Liver (tissue), 9 donors: ENCODE data around the gene ADAMTS4. TPM values are rescaled to one million over a fixed set of nuclear protein-coding genes. Genes with fewer than 3 reads are reported as not detected.

ENCODE experiments used
- DNase-seq: peaks from one replicate; pipeline ENCODE4 v3.0.0-alpha.2; 2017; ENCODE audit warnings: low spot score
- H3K27ac ChIP-seq, 2 donors: one replicate each; pipeline ENCODE4 v1.7.0; 2013; ENCODE audit warnings: inconsistent platforms in 2 of 2, low read length in 2 of 2, control low read depth in 1 of 2, low read depth in 1 of 2, mild to moderate bottlenecking in 1 of 2
- H3K27me3 ChIP-seq, 4 donors: one replicate each; pipeline versions ENCODE4 v1.6.1 to v1.7.0; 2013; ENCODE audit warnings: low read length in 3 of 4, inconsistent platforms in 1 of 4, mild to moderate bottlenecking in 1 of 4, moderate library complexity in 1 of 4; ENCODE audit not compliant: control insufficient read depth in 4 of 4, insufficient read depth in 4 of 4
- H3K36me3 ChIP-seq, 4 donors: one replicate each; pipeline versions ENCODE4 v1.6.1 to v1.7.0; 2013; ENCODE audit warnings: low read length in 3 of 4, mild to moderate bottlenecking in 3 of 4, low read depth in 1 of 4, moderate library complexity in 1 of 4; ENCODE audit not compliant: control insufficient read depth in 4 of 4, insufficient read depth in 3 of 4
- H3K4me1 ChIP-seq, 4 donors: one replicate each; pipeline versions ENCODE4 v1.6.1 to v1.7.0; 2013; ENCODE audit warnings: low read length in 3 of 4, mild to moderate bottlenecking in 3 of 4, moderate library complexity in 1 of 4; ENCODE audit not compliant: control insufficient read depth in 4 of 4, insufficient read depth in 4 of 4
- H3K4me3 ChIP-seq, 3 donors: one replicate each; pipeline versions ENCODE4 v1.6.1 to v1.7.0; 2013; ENCODE audit warnings: low read length in 3 of 3, control low read depth in 1 of 3, low read depth in 1 of 3, mild to moderate bottlenecking in 1 of 3
- H3K9ac ChIP-seq, 2 donors: one replicate each; pipeline ENCODE4 v1.7.0; 2013; ENCODE audit warnings: low read length in 2 of 2, mild to moderate bottlenecking in 2 of 2, moderate library complexity in 2 of 2, control low read depth in 1 of 2, low read depth in 1 of 2
- H3K9me3 ChIP-seq, 4 donors: one replicate each; pipeline versions ENCODE4 v1.6.1 to v1.7.0; 2013; ENCODE audit warnings: low read length in 3 of 4; ENCODE audit not compliant: control insufficient read depth in 4 of 4
- ATF3 ChIP-seq: IDR thresholded peaks from 2 replicates; pipeline ENCODE4 v1.6.1; 2016; ENCODE audit warnings: antibody characterized with exemption
- CTCF ChIP-seq: fragments of 150-350 bp; IDR thresholded peaks from 2 replicates; pipeline ENCODE4 v1.5.1; 2017; ENCODE audit warnings: improper control_type of control experiment, low read depth, low read length; ENCODE audit not compliant: missing input control
- EGR1 ChIP-seq, 2 donors: IDR thresholded peaks; 2 replicates each; pipeline ENCODE4 v1.6.1; 2016 to 2018; ENCODE audit warnings: antibody characterized with exemption in 2 of 2, low read depth in 2 of 2
- FOXA1 ChIP-seq: IDR thresholded peaks from 2 replicates; pipeline ENCODE4 v1.6.1; 2016; ENCODE audit warnings: antibody characterized with exemption
- FOXA2 ChIP-seq: IDR thresholded peaks from 2 replicates; pipeline ENCODE4 v1.6.1; 2016; ENCODE audit warnings: antibody characterized with exemption
- GABPA ChIP-seq, 2 donors: IDR thresholded peaks in 1 of 2; conservative IDR thresholded peaks in 1 of 2; 2 replicates each; pipeline ENCODE4 v1.6.1; 2016; ENCODE audit warnings: antibody characterized with exemption in 2 of 2, mild to moderate bottlenecking in 1 of 2, moderate library complexity in 1 of 2
- HNF4A ChIP-seq, 2 donors: conservative IDR thresholded peaks; 2 replicates each; pipeline ENCODE4 v1.6.1; 2016; ENCODE audit warnings: antibody characterized with exemption in 2 of 2, mild to moderate bottlenecking in 2 of 2
- HNF4G ChIP-seq: IDR thresholded peaks from 2 replicates; pipeline ENCODE4 v1.6.1; 2016; ENCODE audit warnings: antibody characterized with exemption
- JUND ChIP-seq, 2 donors: IDR thresholded peaks; 2 replicates each; pipeline ENCODE4 v1.6.1; 2016; ENCODE audit warnings: antibody characterized with exemption in 2 of 2
- MAX ChIP-seq: IDR thresholded peaks from 2 replicates; pipeline ENCODE4 v1.6.1; 2016; ENCODE audit warnings: antibody characterized with exemption
- NR2F2 ChIP-seq: IDR thresholded peaks from 2 replicates; pipeline ENCODE4 v1.6.1; 2016; ENCODE audit warnings: antibody characterized with exemption
- RAD21 ChIP-seq, 2 donors: IDR thresholded peaks; 2 replicates each; pipeline ENCODE4 v1.6.1; 2016; ENCODE audit warnings: antibody characterized with exemption in 2 of 2, mild to moderate bottlenecking in 2 of 2
- REST ChIP-seq: IDR thresholded peaks from 2 replicates; pipeline ENCODE4 v1.6.1; 2016; ENCODE audit warnings: antibody characterized with exemption, mild to moderate bottlenecking
- RXRA ChIP-seq, 2 donors: IDR thresholded peaks; 2 replicates each; pipeline ENCODE4 v1.6.1; 2017 to 2018; ENCODE audit warnings: antibody characterized with exemption in 2 of 2, mild to moderate bottlenecking in 1 of 2
- SP1 ChIP-seq: IDR thresholded peaks from 2 replicates; pipeline ENCODE4 v1.6.1; 2018; ENCODE audit warnings: antibody characterized with exemption, mild to moderate bottlenecking
- TAF1 ChIP-seq: conservative IDR thresholded peaks from 2 replicates; pipeline ENCODE4 v1.6.1; 2016; ENCODE audit warnings: antibody characterized with exemption, mild to moderate bottlenecking
- YY1 ChIP-seq: IDR thresholded peaks from 2 replicates; pipeline ENCODE4 v1.6.1; 2016; ENCODE audit warnings: antibody characterized with exemption, mild to moderate bottlenecking
- ZBTB33 ChIP-seq: IDR thresholded peaks from 2 replicates; pipeline ENCODE4 v1.6.1; 2016; ENCODE audit warnings: antibody characterized with exemption
- WGBS: extraction: QIAGEN DNeasy Blood & Tissue Kit; methylation state at CpG from one replicate; pipeline ENCODE4 v1.1.7; 2013; 5-methylcytosine and 5-hydroxymethylcytosine counted together
- polyA plus RNA-seq, 2 donors: library from polyadenylated mRNA; stranded (reverse) in 1 of 2; unstranded in 1 of 2; fragments of 200-250 nt in 1 of 2; fragments of >200 nt in 1 of 2; fragmentation: Nextera tagmentation in 1 of 2; extraction: Ambion mirVana in 1 of 2; gene quantifications; one replicate each; pipeline versions ENCODE4 v1.2.1 to v1.2.3, GENCODE V29; 2013 to 2015
- total RNA-seq, 2 donors: library from RNA; depleted of rRNA; stranded (reverse); fragments of >200 nt; gene quantifications; one replicate each; pipeline ENCODE4 v1.2.3, GENCODE V29; 2014
- donor health status: healthy.
- donor health status: healthy.
- donor health status: healthy.
- donor health status: healthy.
- donor health status: healthy.

ADAMTS4 gene
- total and polyA plus RNA-seq, 4 donors = 0.21 to 2.2 (median 0.38) TPM

GRCh38 chr1:161225534-161226319 lies 26.9 kb upstream of the ADAMTS4 start, which contains the start of gene TOMM40L:
Gene TOMM40L, plus strand, starts transcription at chr1:161226060. Its CDS starts 430 bp downstream, at chr1:161226490.
- Histone ChIP-seq H3K9me3 (no peaks in the 10 kb centered on the region), H3K27ac (peak within 1 kb of the TSS; percentile 86 to 87), H3K36me3 (peaks cover 4 to 20% (median 12%) of the 10 kb centered on the region in 4 donors), H3K4me1 (peaks cover 0 to 51% (median 26%) of the 10 kb centered on the region in 4 donors), H3K27me3 (no peaks in the 10 kb centered on the region), H3K9ac (peak within 1 kb of the TSS; percentile 24 to 26), H3K4me3 (peak within 1 kb of the TSS; percentile 59 to 72 (median 64))
- 2% methylated on average over 16 of the region's 16 CpGs for WGBS
- TF ChIP-seq REST = peak; percentile 89
- TF ChIP-seq FOXA1 = peak; percentile 61
- TF ChIP-seq CTCF = peak; percentile 37
- no peak for TF ChIP-seq ATF3
- peak; percentile 76 to 80 for TF ChIP-seq RAD21 (IDR thresholded peaks at IDR 0.05)
- TF ChIP-seq EGR1 (IDR thresholded peaks at IDR 0.05; ENCODE audit: low read depth in 2 of 2) = no peak
- TF ChIP-seq FOXA2 = no peak
- peak; percentile 58 for TF ChIP-seq TAF1
- peak; percentile 52 for TF ChIP-seq ZBTB33
- TF ChIP-seq MAX = no peak
- TF ChIP-seq YY1 = peak; percentile 100
- TF ChIP-seq JUND (IDR thresholded peaks at IDR 0.05) = peak in 1 of 2 donors; percentile 67
- TF ChIP-seq NR2F2 = peak; percentile 30
- peak; percentile 52 for TF ChIP-seq HNF4A (conservative IDR thresholded peaks at IDR 0.05)
- peak; percentile 52 to 69 for TF ChIP-seq RXRA (IDR thresholded peaks at IDR 0.05)
- TF ChIP-seq HNF4G = peak; percentile 21
- TF ChIP-seq GABPA (IDR thresholded peaks at IDR 0.05 in 1 of 2, conservative IDR thresholded peaks at IDR 0.05 in 1 of 2) = peak in 1 of 2 donors; percentile 26
- peak; percentile 85 for TF ChIP-seq SP1
- peak; percentile 81 for DNase-seq
